Neural progenitor cell (in vitro differentiated cells): ENCODE measurements around the gene SH2D2A.

Experiments
- EZH2 ChIP-seq: fragments of 200-600 bp; sonication (generic); IDR thresholded peaks from 2 replicates; pipeline ENCODE4 v1.6.1; 2017; ENCODE audit warnings: antibody characterized with exemption, mild to moderate bottlenecking, moderate library complexity
- EZH2phosphoT487 ChIP-seq: fragments of 200-600 bp; sonication (generic); IDR thresholded peaks from 2 replicates; pipeline ENCODE4 v1.6.1; 2017; ENCODE audit warnings: antibody characterized with exemption
- TF ChIP-seq, protein P1 (sequence below): fragments of 200-600 bp; sonication (generic); IDR thresholded peaks from 2 replicates; pipeline ENCODE4 v1.5.1; 2017; ENCODE audit warnings: antibody characterized with exemption, mild to moderate bottlenecking

DNA sequence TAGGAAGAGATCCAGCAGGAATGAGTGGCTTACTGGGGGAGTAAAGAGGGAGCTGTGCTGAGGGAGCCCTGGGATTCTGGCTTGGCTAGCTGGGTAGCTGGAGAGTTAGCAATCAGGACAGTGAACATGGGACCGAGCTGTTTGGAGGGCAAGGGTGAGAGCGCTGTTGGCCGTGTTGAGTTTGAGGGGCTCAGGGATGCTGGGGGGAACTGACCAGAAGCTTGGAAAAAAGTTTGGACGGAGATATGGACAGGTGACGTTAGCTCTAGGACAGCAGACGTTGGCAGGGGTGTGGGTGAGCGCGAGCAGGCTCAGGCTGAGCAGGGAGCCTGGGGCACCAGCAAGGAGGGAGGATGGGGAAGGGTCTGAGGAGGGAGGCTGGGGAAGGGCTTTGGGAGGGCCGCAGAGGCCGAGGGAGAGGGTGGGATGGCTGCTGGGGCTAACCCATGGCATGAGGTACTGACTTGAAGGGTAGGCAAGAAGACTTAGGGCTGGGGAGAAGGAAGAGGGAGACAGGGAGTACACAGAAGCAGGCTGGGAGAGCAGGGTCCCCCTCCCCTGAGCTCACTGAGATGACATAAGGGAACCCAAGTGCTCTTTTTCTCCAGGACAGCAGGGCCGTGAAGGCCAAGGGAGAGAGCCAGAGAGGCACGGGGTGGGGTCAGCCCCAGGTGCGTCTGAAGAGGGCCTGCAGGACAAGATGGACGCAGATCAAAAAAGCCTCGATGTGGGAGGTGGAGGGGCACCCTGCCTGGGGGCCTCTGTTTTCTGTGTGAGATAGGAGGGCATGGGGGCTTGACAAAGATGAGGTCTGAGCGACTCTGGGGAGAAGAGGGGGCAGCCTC lies 8.2 kb downstream of the SH2D2A start:
- TF ChIP-seq, protein P1, sequence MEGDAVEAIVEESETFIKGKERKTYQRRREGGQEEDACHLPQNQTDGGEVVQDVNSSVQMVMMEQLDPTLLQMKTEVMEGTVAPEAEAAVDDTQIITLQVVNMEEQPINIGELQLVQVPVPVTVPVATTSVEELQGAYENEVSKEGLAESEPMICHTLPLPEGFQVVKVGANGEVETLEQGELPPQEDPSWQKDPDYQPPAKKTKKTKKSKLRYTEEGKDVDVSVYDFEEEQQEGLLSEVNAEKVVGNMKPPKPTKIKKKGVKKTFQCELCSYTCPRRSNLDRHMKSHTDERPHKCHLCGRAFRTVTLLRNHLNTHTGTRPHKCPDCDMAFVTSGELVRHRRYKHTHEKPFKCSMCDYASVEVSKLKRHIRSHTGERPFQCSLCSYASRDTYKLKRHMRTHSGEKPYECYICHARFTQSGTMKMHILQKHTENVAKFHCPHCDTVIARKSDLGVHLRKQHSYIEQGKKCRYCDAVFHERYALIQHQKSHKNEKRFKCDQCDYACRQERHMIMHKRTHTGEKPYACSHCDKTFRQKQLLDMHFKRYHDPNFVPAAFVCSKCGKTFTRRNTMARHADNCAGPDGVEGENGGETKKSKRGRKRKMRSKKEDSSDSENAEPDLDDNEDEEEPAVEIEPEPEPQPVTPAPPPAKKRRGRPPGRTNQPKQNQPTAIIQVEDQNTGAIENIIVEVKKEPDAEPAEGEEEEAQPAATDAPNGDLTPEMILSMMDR = no peak
- TF ChIP-seq EZH2 (no peak), EZH2phosphoT487 (no peak)
